ENCODE results near the gene SLC22A14. TPM values are rescaled to one million over a fixed set of nuclear protein-coding genes. Genes with fewer than 3 reads are reported as not detected.
A peak's percentile ranks its signal among the peaks of the same experiment; 100 is the strongest.

The SLC22A14 gene
- total and polyA plus RNA-seq, 2 donors (not counting 1 experiment from before 2014, with no cell fraction given) = not detected

- Histone ChIP-seq H3K27ac (ENCODE audit: low read length in 2 of 2) (no peak overlapping the region), H3K4me1 (ENCODE audit: control insufficient read depth in 2 of 2, insufficient read depth in 2 of 2, low read length in 2 of 2) (peaks cover 0 to 10% of the 10 kb centered on the region in 2 donors), H3K79me2 (ENCODE audit: control insufficient read depth, insufficient read depth, low read length) (no peaks in the 10 kb centered on the region), H3K9ac (ENCODE audit: low read length) (peak overlapping the region; percentile 62), H2AFZ (ENCODE audit: insufficient read depth, low read depth, low read length, poor library complexity, severe bottlenecking) (peak overlapping the region; percentile 82), H3K4me3 (ENCODE audit: control extremely low read depth in 1 of 5, extremely low read depth in 1 of 5, insufficient read depth in 1 of 5, low read depth in 2 of 5, low read length in 4 of 5) (peak overlapping the region in 3 of 5 experiments; percentile 30 to 68 (median 64)), H3K27me3 (replicated peaks in 1 of 4; ENCODE audit: control extremely low read depth in 1 of 4, control insufficient read depth in 3 of 4, insufficient read depth in 4 of 4, low read length in 3 of 4) (no peaks in the 10 kb centered on the region), H4K20me1 (ENCODE audit: control insufficient read depth, insufficient read depth, low read length, poor library complexity, severe bottlenecking) (no peaks in the 10 kb centered on the region), H3K36me3 (replicated peaks in 1 of 2; ENCODE audit: control extremely low read depth in 1 of 2, control insufficient read depth in 1 of 2, extremely low read depth in 1 of 2, insufficient read depth in 2 of 2, low read length in 1 of 2) (no peaks in the 10 kb centered on the region), H3K4me2 (replicated peaks; ENCODE audit: low read depth, low read length, poor library complexity, severe bottlenecking) (peak overlapping the region; percentile 80), H3K9me3 (ENCODE audit: control extremely low read depth in 1 of 3, control insufficient read depth in 2 of 3, insufficient read depth in 1 of 3, low read length in 2 of 3) (peaks cover 0 to 5% (median 0%) of the 10 kb centered on the region in 3 donors)
- H3K9me3 Mint-ChIP-seq (ENCODE audit: insufficient read depth) = no peaks in the 10 kb centered on the region
- ATAC-seq (ENCODE audit: low read depth) (no peak), DNase-seq (no peak)
- ChIA-PET POLR2A (no interaction called here), CTCF (interaction anchor here (0.6 to 3.8 kb wide), 8 partner anchors 12 to 373 kb away, joined by 3 to 34 read pairs (median 4); no protein-coding TSS in a partner anchor)
- H3K4me1 Mint-ChIP-seq = peaks cover 5% of the 10 kb centered on the region
- H3K27me3 Mint-ChIP-seq = peaks cover 2% of the 10 kb centered on the region
- TF ChIP-seq EZH2 (IDR thresholded peaks at IDR 0.05; ENCODE audit: borderline replicate concordance, insufficient read depth, low read depth, low read length, poor library complexity, severe bottlenecking) = no peak
- TF ChIP-seq CTCF (IDR thresholded peaks at IDR 0.05) = no peak
- 94% methylated on average over 19 of the region's 19 CpGs for WGBS (ENCODE audit: insufficient coverage)
- H3K27ac Mint-ChIP-seq = no peak overlapping the region
- intact Hi-C loops (cut with micrococcal nuclease) = loop anchor here (2.0 to 10.0 kb wide), 5 partner anchors 107 to 229 kb away; partner anchors contain the start of genes ACAA1, ACVR2B, MYD88 and OXSR1
- H3K4me3 Mint-ChIP-seq = no peak overlapping the region
Observed at GRCh38 chr3:38347421-38348200, 65.5 kb downstream of the SLC22A14 start.

- POLR2A ChIA-PET = no interaction called here
- Histone ChIP-seq H3K27ac (ENCODE audit: low read length in 2 of 2) (no peak overlapping the region), H3K27me3 (replicated peaks in 1 of 4; ENCODE audit: control extremely low read depth in 1 of 4, control insufficient read depth in 3 of 4, insufficient read depth in 4 of 4, low read length in 3 of 4) (no peaks in the 10 kb centered on the region), H2AFZ (ENCODE audit: insufficient read depth, low read depth, low read length, poor library complexity, severe bottlenecking) (no peak overlapping the region), H3K36me3 (replicated peaks in 1 of 2; ENCODE audit: control extremely low read depth in 1 of 2, control insufficient read depth in 1 of 2, extremely low read depth in 1 of 2, insufficient read depth in 2 of 2, low read length in 1 of 2) (no peaks in the 10 kb centered on the region), H3K4me1 (ENCODE audit: control insufficient read depth in 2 of 2, insufficient read depth in 2 of 2, low read length in 2 of 2) (peaks cover 0 to 10% of the 10 kb centered on the region in 2 donors), H3K9ac (ENCODE audit: low read length) (no peak overlapping the region), H4K20me1 (ENCODE audit: control insufficient read depth, insufficient read depth, low read length, poor library complexity, severe bottlenecking) (no peaks in the 10 kb centered on the region), H3K4me2 (replicated peaks; ENCODE audit: low read depth, low read length, poor library complexity, severe bottlenecking) (no peak overlapping the region), H3K79me2 (ENCODE audit: control insufficient read depth, insufficient read depth, low read length) (no peaks in the 10 kb centered on the region), H3K4me3 (ENCODE audit: control extremely low read depth in 1 of 5, extremely low read depth in 1 of 5, insufficient read depth in 1 of 5, low read depth in 2 of 5, low read length in 4 of 5) (no peak overlapping the region), H3K9me3 (ENCODE audit: control extremely low read depth in 1 of 3, control insufficient read depth in 2 of 3, insufficient read depth in 1 of 3, low read length in 2 of 3) (peaks cover 0 to 5% (median 0%) of the 10 kb centered on the region in 3 donors)
- ATAC-seq (ENCODE audit: low read depth) (no peak), DNase-seq (no peak)
- H3K27me3 Mint-ChIP-seq = peaks cover under 1% of the 10 kb centered on the region
- no peak for TF ChIP-seq EZH2 (IDR thresholded peaks at IDR 0.05; ENCODE audit: borderline replicate concordance, insufficient read depth, low read depth, low read length, poor library complexity, severe bottlenecking)
- no peak for TF ChIP-seq CTCF (IDR thresholded peaks at IDR 0.05)
- intact Hi-C loops (cut with micrococcal nuclease) = loop anchor here (5.0 to 10.0 kb wide), 2 partner anchors 106 to 212 kb away; partner anchors contain the start of genes ACAA1, ACVR2B and MYD88
- H3K27ac Mint-ChIP-seq = no peak overlapping the region
- CTCF ChIA-PET = interaction anchor here (1.1 kb wide), 1 partner anchor 375 kb away, joined by 4 read pairs; no protein-coding TSS in a partner anchor
- WGBS (ENCODE audit: insufficient coverage) = 72% methylated on average over 4 of the region's 4 CpGs
- H3K4me3 Mint-ChIP-seq = no peak overlapping the region
- peaks cover 5% of the 10 kb centered on the region for H3K4me1 Mint-ChIP-seq
- H3K9me3 Mint-ChIP-seq (ENCODE audit: insufficient read depth) = no peaks in the 10 kb centered on the region
Observed at GRCh38 chr3:38348903-38349302, 66.8 kb downstream of the SLC22A14 start.
